ENCODE data around the gene GATAD2B. TPM values are rescaled to one million over a fixed set of nuclear protein-coding genes. Genes with fewer than 3 reads are reported as not detected.

GATAD2B gene
- total RNA-seq, 1 donor from 2014 or later = 12.2 TPM

DNA sequence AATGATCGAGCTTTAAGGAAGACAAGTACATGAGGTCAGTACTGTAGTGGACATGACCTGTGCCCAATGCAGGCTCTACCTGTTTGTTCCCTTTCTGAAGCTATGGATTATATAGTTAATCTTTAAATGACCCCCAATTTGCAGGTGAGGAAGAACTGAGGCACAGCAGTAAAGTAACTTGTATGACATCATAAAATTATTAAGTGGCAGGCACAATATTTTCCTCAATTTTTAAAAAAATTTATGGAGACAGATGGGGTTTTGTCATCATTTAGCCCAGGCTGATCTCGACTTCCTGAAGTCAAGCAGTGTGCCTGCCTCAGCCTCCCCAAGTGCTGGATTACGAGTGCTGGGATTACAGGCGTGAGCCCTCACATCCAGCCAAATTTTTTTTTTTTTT lies 3.6 kb upstream of the GATAD2B start:
- H3K36me3 ChIP-seq (ENCODE audit: control insufficient read depth, insufficient read depth, low read length) = no peaks in the 10 kb centered on the region
- TF ChIP-seq, protein P1, sequence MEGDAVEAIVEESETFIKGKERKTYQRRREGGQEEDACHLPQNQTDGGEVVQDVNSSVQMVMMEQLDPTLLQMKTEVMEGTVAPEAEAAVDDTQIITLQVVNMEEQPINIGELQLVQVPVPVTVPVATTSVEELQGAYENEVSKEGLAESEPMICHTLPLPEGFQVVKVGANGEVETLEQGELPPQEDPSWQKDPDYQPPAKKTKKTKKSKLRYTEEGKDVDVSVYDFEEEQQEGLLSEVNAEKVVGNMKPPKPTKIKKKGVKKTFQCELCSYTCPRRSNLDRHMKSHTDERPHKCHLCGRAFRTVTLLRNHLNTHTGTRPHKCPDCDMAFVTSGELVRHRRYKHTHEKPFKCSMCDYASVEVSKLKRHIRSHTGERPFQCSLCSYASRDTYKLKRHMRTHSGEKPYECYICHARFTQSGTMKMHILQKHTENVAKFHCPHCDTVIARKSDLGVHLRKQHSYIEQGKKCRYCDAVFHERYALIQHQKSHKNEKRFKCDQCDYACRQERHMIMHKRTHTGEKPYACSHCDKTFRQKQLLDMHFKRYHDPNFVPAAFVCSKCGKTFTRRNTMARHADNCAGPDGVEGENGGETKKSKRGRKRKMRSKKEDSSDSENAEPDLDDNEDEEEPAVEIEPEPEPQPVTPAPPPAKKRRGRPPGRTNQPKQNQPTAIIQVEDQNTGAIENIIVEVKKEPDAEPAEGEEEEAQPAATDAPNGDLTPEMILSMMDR (IDR thresholded peaks at IDR 0.05; ENCODE audit: insufficient read depth, low read length, poor library complexity, severe bottlenecking) = no peak
- DNase-seq (ENCODE audit: low read depth) = no peak
- no peaks in the 10 kb centered on the region for H3K27me3 ChIP-seq (ENCODE audit: control insufficient read depth, insufficient read depth, low read length)
- no peak overlapping the region for H3K4me3 ChIP-seq (ENCODE audit: low read depth, low read length)

DNA sequence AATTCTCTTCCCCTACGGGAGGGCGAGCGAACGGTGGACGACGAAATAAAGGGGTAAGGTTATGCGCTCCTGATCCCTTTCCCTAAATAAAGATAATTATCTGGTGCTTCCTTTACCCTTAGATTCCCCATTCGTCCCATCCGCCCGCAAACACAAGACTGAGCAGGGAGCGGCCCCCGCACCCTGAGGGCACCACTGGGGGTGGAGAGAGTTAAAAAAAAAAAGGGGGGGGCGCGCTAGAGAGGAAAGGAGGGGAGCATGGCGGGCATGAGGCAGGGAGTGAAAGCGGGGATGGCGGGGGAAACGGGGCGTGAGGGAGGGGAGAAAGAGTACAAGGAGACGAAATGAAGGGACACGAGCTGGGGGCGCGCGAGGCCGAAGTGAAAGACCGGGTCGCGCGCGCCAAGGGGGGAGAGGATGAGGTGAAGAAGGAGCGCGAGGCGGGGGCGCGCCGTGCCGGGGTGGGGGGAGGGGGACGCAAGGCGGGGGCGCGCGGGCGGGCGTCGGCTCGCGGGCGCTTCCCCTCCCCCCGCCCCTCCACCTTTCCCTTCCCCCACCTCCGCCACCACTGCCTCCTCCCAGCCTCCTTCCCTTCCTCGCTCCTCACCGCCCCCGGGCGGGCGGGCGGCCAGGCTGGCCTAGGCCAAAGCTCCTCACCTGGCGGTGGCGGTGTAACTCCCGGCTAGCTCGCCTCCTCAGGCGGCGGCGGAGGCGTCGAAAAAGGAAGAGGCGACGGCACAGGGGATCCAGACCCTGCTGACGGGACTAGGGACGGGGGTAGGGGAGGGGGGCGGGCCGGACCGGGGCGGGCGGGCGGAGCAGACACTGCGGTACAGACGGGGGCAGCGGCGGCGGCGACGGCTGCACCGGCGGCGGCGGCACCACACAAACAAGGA lies 448 bp downstream of the GATAD2B start:
- Histone ChIP-seq H3K4me3 (ENCODE audit: low read depth, low read length) (peak overlapping the region; percentile 84), H3K36me3 (ENCODE audit: control insufficient read depth, insufficient read depth, low read length) (no peaks in the 10 kb centered on the region), H3K27me3 (ENCODE audit: control insufficient read depth, insufficient read depth, low read length) (no peaks in the 10 kb centered on the region)
- no peak for DNase-seq (ENCODE audit: low read depth)
- TF ChIP-seq, protein P1 (IDR thresholded peaks at IDR 0.05; ENCODE audit: insufficient read depth, low read length, poor library complexity, severe bottlenecking) = peak; percentile 31

DNA sequence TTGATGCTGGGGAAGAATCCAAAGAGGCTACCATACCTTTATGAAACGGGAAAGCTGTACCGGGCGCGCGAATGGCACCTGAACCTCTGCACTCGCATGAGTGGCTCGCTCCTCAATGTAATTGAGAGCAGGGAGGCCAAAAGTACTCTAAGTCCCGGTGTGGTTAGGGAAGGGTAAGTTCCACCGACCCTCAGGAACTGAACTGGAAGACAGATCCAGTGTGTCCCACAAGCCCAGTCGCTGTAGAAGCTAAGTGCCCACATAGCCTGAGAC lies 1.0 kb downstream of the GATAD2B start:
- DNase-seq (ENCODE audit: low read depth) = no peak
- peak overlapping the region; percentile 84 for H3K4me3 ChIP-seq (ENCODE audit: low read depth, low read length)
- H3K36me3 ChIP-seq (ENCODE audit: control insufficient read depth, insufficient read depth, low read length) = no peaks in the 10 kb centered on the region
- H3K27me3 ChIP-seq (ENCODE audit: control insufficient read depth, insufficient read depth, low read length) = no peaks in the 10 kb centered on the region
- TF ChIP-seq, protein P1 (IDR thresholded peaks at IDR 0.05; ENCODE audit: insufficient read depth, low read length, poor library complexity, severe bottlenecking) = no peak

DNA sequence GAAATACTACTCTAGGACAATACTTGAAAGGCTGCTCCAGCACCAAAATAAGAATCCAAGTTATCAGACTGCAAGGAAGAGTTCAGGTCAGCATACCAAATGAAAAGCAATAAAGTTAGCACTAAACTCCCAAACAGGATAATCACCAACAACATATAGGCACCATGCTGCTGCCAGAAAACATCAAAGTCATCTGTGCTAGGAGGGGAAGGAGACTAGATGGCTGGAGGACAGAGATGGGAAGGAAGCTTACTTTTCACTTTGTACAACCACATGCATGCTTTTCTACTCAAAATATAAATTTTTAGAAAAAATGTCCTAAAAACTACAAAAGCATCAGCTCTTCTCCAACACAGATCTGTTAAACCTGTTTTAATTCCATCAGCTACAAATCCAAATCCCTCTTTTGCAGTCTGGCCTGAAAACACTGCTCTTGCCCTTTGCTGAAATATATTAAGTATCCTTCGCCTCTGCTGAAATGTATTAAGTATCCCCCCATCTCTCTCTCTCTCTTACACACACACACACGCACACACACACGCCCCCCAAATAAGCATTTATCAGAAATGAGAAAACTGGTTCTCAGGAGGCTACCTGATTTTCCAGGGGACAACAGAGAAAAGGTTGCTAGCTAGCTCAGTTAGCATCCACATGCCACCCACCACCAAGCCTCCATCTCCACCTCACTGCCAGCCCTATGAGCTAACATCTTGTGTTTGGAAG lies 1.5 kb downstream of the GATAD2B start:
- DNase-seq (ENCODE audit: low read depth) = no peak
- TF ChIP-seq, protein P1 (IDR thresholded peaks at IDR 0.05; ENCODE audit: insufficient read depth, low read length, poor library complexity, severe bottlenecking) = no peak
- H3K4me3 ChIP-seq (ENCODE audit: low read depth, low read length) = peak overlapping the region; percentile 84
- no peaks in the 10 kb centered on the region for H3K36me3 ChIP-seq (ENCODE audit: control insufficient read depth, insufficient read depth, low read length)
- no peaks in the 10 kb centered on the region for H3K27me3 ChIP-seq (ENCODE audit: control insufficient read depth, insufficient read depth, low read length)

DNA sequence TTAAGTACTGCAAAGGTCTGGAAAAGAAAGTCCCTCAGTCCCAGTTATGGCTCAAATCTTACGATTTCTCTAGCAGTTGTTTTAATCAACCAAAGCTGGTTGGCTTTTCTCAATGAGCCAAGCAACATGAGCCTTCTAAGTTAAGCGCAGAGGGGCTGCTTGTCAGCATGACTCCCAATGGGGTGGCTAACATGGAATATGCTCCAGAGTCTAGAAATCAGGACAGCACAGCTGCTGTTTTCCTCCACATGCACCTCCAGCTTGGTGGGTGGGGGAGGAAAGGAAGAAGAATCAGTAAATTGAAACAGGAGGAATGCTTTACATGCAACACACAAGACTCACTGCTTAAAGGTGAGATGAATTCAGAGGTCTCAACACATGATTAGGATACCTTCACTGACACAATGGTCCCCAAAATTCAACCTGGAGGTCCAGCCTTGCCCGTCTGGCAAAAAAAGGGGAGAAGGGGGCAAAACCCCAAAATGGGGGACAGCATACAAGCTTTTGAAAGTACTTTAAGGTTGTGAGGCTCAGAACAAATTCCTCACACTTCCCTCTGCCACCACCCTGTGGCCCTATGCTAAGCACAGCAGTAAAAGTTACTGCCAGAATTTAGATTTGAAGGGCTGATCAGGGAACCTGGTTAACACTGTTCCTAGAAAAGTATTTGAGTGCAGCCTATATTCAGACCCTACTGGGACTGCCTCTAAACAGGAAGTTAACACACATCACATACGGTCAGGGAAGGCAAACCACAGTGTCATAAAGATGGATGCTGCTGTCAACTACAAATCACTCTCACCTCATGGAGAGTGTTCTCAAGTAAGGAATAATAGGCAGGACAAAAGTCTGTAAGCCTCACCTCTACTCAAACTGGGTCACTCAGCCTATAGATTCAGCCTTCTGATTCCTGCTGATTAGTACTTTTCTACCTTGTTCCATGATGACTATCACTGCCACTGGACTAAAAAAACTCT lies 2.6 kb downstream of the GATAD2B start:
- Histone ChIP-seq H3K27me3 (ENCODE audit: control insufficient read depth, insufficient read depth, low read length) (no peaks in the 10 kb centered on the region), H3K4me3 (ENCODE audit: low read depth, low read length) (no peak overlapping the region), H3K36me3 (ENCODE audit: control insufficient read depth, insufficient read depth, low read length) (no peaks in the 10 kb centered on the region)
- TF ChIP-seq, protein P1 (IDR thresholded peaks at IDR 0.05; ENCODE audit: insufficient read depth, low read length, poor library complexity, severe bottlenecking) = peak; percentile 27
- DNase-seq (ENCODE audit: low read depth) = no peak

Data from kidney epithelial cell (primary cell).